H1 (cell line): ENCODE results near the gene CCDC154. TPM values are rescaled to one million over a fixed set of nuclear protein-coding genes. Genes with fewer than 3 reads are reported as not detected.

Experiments
- BCL11A ChIP-seq, 2 experiments: IDR thresholded peaks; one replicate each; pipeline ENCODE4 v1.6.1; 2011; ENCODE audit warnings: low read depth in 2 of 2, low read length in 2 of 2, mild to moderate bottlenecking in 2 of 2
- CHD7 ChIP-seq: fragments of 300-600 bp; sonication (generic); IDR thresholded peaks from 2 replicates; pipeline ENCODE4 v1.7.1; 2012; ENCODE audit warnings: low read length, moderate library complexity, mild to moderate bottlenecking, inconsistent platforms; ENCODE audit not compliant: insufficient replicate concordance
- RFX5 ChIP-seq: IDR thresholded peaks from 2 replicates; pipeline ENCODE4 v1.6.1; 2011; ENCODE audit warnings: low read depth, low read length, improper control_type of control experiment, borderline replicate concordance
- polyA plus RNA-seq, 7 experiments: library from polyadenylated mRNA; depleted of rRNA in 3 of 7; stranded (reverse) in 5 of 7; unstranded in 2 of 7; fragments of >200 nt in 5 of 7; fragments of 200-250 nt in 2 of 7; gene quantifications; 1 replicate in 5 of 7; 2 replicates in 1 of 7; 4 replicates in 1 of 7; pipeline versions ENCODE4 v1.2.1 to v1.2.3, GENCODE V29; 2011 to 2013; ENCODE audit warnings: missing spikeins in 2 of 7, mixed read lengths in 2 of 7
- total RNA-seq: library from RNA; stranded (reverse); fragmentation: NEBNext Ultra II Directional; extraction: Animal tissue kit (Norgen Biotek cat#: 25700); gene quantifications from 2 replicates; pipeline ENCODE4 v1.2.1, GENCODE V29; 2021

The CCDC154 gene
- total and polyA plus RNA-seq, 2 of the 8 experiments (the other 6 are each of a cell fraction or from before 2014, with no cell fraction given), result 0.15 to 0.88 TPM

GRCh38 chr16:1461146-1461545 lies 16.8 kb upstream of the CCDC154 start (continued):
- TF ChIP-seq CHD7, result no peak
- no peak for TF ChIP-seq RFX5
- TF ChIP-seq BCL11A (IDR thresholded peaks at IDR 0.05; ENCODE audit: low read depth in 2 of 2, low read length in 2 of 2), result no peak
- TF ChIP-seq, all 59 proteins: peak for 0
